Endothelial cell (in vitro differentiated cells): Measurements from ENCODE around the gene ALDH1B1. TPM values are rescaled to one million over a fixed set of nuclear protein-coding genes. Genes with fewer than 3 reads are reported as not detected.
"Not testable (repeated sequence)": the region's sequence is repeated elsewhere in the genome, so short reads cannot be mapped to it uniquely, and the experiment has no call there.

ENCODE experiments used
- DNase-seq: peaks from one replicate; pipeline ENCODE4 v3.0.0; 2021; ENCODE audit warnings: low spot score
- H3K27ac Mint-ChIP-seq: one replicate; pipeline ENCODE4 v1.8.0; 2021; ENCODE audit warnings: mixed read lengths, inconsistent platforms; ENCODE audit not compliant: unreplicated experiment
- H3K27me3 Mint-ChIP-seq: one replicate; pipeline ENCODE4 v1.8.0; 2021; ENCODE audit warnings: mild to moderate bottlenecking, moderate library complexity, mixed read lengths, inconsistent platforms; ENCODE audit not compliant: unreplicated experiment
- H3K36me3 Mint-ChIP-seq: one replicate; pipeline ENCODE4 v1.8.0; 2021; ENCODE audit warnings: mild to moderate bottlenecking, low read depth, mixed read lengths, inconsistent platforms; ENCODE audit not compliant: unreplicated experiment
- H3K4me1 Mint-ChIP-seq: one replicate; pipeline ENCODE4 v1.8.0; 2021; ENCODE audit warnings: mild to moderate bottlenecking, mixed read lengths, inconsistent platforms; ENCODE audit not compliant: unreplicated experiment
- H3K4me3 Mint-ChIP-seq: one replicate; pipeline ENCODE4 v1.8.0; 2021; ENCODE audit warnings: mild to moderate bottlenecking, mixed read lengths, inconsistent platforms; ENCODE audit not compliant: unreplicated experiment
- H3K9me3 Mint-ChIP-seq: one replicate; pipeline ENCODE4 v1.8.0; 2021; ENCODE audit warnings: mixed read lengths, inconsistent platforms; ENCODE audit not compliant: unreplicated experiment
- CTCF ChIP-seq: fragments of 200-600 bp; sonication (generic); IDR thresholded peaks from one replicate; pipeline ENCODE4 v1.5.0; 2021; ENCODE audit warnings: antibody characterized with exemption; ENCODE audit not compliant: unreplicated experiment
- total RNA-seq: library from RNA; stranded (reverse); fragmentation: NEBNext Ultra II Directional; extraction: Animal tissue kit (Norgen Biotek cat#: 25700); gene quantifications from one replicate; pipeline ENCODE4 v1.2.1, GENCODE V29; 2021; ENCODE audit not compliant: unreplicated experiment

Gene ALDH1B1
- total RNA-seq, 1 donor from 2014 or later, result 18.7 TPM

DNA sequence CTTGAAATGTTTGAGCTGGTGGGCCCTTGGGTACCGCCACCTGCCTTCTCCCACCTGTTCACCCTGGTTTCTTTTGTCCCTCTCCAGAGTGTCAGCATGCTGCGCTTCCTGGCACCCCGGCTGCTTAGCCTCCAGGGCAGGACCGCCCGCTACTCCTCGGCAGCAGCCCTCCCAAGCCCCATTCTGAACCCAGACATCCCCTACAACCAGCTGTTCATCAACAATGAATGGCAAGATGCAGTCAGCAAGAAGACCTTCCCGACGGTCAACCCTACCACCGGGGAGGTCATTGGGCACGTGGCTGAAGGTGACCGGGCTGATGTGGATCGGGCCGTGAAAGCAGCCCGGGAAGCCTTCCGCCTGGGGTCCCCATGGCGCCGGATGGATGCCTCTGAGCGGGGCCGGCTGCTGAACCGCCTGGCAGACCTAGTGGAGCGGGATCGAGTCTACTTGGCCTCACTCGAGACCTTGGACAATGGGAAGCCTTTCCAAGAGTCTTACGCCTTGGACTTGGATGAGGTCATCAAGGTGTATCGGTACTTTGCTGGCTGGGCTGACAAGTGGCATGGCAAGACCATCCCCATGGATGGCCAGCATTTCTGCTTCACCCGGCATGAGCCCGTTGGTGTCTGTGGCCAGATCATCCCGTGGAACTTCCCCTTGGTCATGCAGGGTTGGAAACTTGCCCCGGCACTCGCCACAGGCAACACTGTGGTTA lies 3.3 kb downstream of the ALDH1B1 start:
- Mint-ChIP-seq H3K9me3 (no peaks in the 10 kb centered on the region), H3K4me3 (no peak overlapping the region), H3K36me3 (peaks cover 19% of the 10 kb centered on the region), H3K27me3 (peaks cover 1% of the 10 kb centered on the region), H3K27ac (no peak overlapping the region), H3K4me1 (peaks cover 14% of the 10 kb centered on the region)
- no peak for TF ChIP-seq CTCF
- DNase-seq, result no peak

GRCh38 chr9:38396371-38396671 lies 3.8 kb downstream of the ALDH1B1 start:
- DNase-seq, result no peak
- Mint-ChIP-seq H3K4me1 (peaks cover 15% of the 10 kb centered on the region), H3K27me3 (peaks cover 1% of the 10 kb centered on the region), H3K36me3 (peaks cover 19% of the 10 kb centered on the region), H3K4me3 (peak overlapping the region; percentile 47), H3K9me3 (no peaks in the 10 kb centered on the region), H3K27ac (no peak overlapping the region)
- TF ChIP-seq CTCF, result no peak

- H3K27me3 Mint-ChIP-seq, H3K4me1 Mint-ChIP-seq, DNase-seq, H3K27ac Mint-ChIP-seq, H3K9me3 Mint-ChIP-seq, H3K4me3 Mint-ChIP-seq: not testable (repeated sequence)
- H3K36me3 Mint-ChIP-seq, result peaks cover 14% of the 10 kb centered on the region
These were observed 6.7 kb downstream of the ALDH1B1 start for GRCh38 chr9:38399191-38399590.

DNA sequence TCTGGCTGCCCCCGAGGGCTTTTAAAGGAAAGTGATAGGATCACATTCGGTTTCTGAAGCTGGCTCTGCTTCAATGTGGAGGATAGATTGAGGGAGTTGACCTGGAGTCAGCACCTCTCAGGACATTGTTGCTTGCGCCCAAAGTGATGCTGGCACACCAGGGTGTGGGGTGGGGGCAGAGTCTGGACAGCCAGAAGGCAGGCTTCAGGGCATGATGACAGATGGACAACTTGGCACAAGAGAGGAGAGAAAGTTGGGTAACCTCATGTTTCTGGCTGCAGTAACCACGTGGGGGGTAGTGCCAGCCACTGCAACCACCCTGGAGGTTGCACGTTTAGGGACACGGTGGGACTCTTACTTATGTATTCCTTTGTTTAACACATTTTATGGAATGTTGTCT lies 9.5 kb downstream of the ALDH1B1 start:
- no peak for DNase-seq
- Mint-ChIP-seq H3K9me3 (no peaks in the 10 kb centered on the region), H3K4me1 (peaks cover 2% of the 10 kb centered on the region), H3K36me3 (no peaks in the 10 kb centered on the region), H3K27me3 (no peaks in the 10 kb centered on the region), H3K27ac (no peak overlapping the region), H3K4me3 (no peak overlapping the region)
- TF ChIP-seq CTCF, result no peak

DNA sequence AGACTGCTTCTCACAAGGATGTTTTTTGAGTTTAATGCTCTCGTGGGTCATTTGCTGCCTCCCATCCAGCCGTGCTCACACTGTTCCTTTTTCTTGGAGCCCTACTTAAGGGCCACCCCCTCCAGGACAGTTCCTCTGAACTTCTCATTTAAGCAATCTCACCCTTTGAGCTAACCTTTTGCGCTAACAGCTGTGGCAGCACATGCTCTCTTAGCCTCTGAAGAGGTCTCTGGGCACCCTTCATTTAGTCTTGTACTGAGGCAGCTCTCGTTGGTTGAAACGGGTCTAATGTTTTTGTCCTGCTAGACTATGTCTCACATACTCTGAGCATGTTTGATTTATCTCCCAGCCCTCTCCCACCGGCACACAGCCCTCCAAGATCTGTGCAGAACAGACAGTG lies 11.8 kb downstream of the ALDH1B1 start:
- no peaks in the 10 kb centered on the region for H3K27me3 Mint-ChIP-seq
- H3K9me3 Mint-ChIP-seq, result no peaks in the 10 kb centered on the region
- H3K4me3 Mint-ChIP-seq, result no peak overlapping the region
- H3K4me1 Mint-ChIP-seq, result peaks cover 4% of the 10 kb centered on the region
- no peak overlapping the region for H3K27ac Mint-ChIP-seq
- no peaks in the 10 kb centered on the region for H3K36me3 Mint-ChIP-seq
- DNase-seq, result no peak
- TF ChIP-seq CTCF, result no peak

GRCh38 chr9:38405785-38406184 lies 13.3 kb downstream of the ALDH1B1 start:
- DNase-seq, result no peak
- Mint-ChIP-seq H3K36me3 (no peaks in the 10 kb centered on the region), H3K27ac (no peak overlapping the region), H3K27me3 (no peaks in the 10 kb centered on the region), H3K9me3 (no peaks in the 10 kb centered on the region), H3K4me3 (no peak overlapping the region), H3K4me1 (peaks cover 6% of the 10 kb centered on the region)
- no peak for TF ChIP-seq CTCF
